ENCODE results near the gene ASXL1. TPM values are rescaled to one million over a fixed set of nuclear protein-coding genes. Genes with fewer than 3 reads are reported as not detected.

ASXL1 gene
- total and polyA plus RNA-seq, 2 experiments from 2014 or later, result 10.4 to 29.0 TPM

- TF ChIP-seq EZH2phosphoT487 (IDR thresholded peaks at IDR 0.05; ENCODE audit: unreplicated experiment), result no peak
- no peak for TF ChIP-seq EZH2 (IDR thresholded peaks at IDR 0.05; ENCODE audit: low read depth, unreplicated experiment)
- no peak for TF ChIP-seq JUNB (IDR thresholded peaks at IDR 0.05; ENCODE audit: unreplicated experiment)
- no peak for TF ChIP-seq STAT1 (IDR thresholded peaks at IDR 0.05; ENCODE audit: unreplicated experiment)
- no peak for TF ChIP-seq CTCF (conservative IDR thresholded peaks at IDR 0.05; ENCODE audit: low read depth in 2 of 2)
- no peak for TF ChIP-seq ETS1 (IDR thresholded peaks at IDR 0.05)
Observed at GRCh38 chr20:32352121-32352720, 5.9 kb upstream of the ASXL1 start (continued).

- Mint-ChIP-seq H3K27me3 (ENCODE audit: insufficient read depth, low read depth, poor library complexity) (peaks cover 14% of the 10 kb centered on the region), H3K4me3 (no peak overlapping the region), H3K4me1 (peaks cover 5% of the 10 kb centered on the region; the same call in 2 of the 3 replicates), H3K27ac (no peak overlapping the region), H3K36me3 (ENCODE audit: low read depth) (no peaks in the 10 kb centered on the region), H3K9me3 (no peaks in the 10 kb centered on the region)
- no peaks in the 10 kb centered on the region for H3K79me2 ChIP-seq (replicated peaks; ENCODE audit: insufficient read depth)
- DNase-seq (ENCODE audit: low spot score) (no peak), ATAC-seq (no peak)
- no peaks in the 10 kb centered on the region for H3K36me3 ChIP-seq (ENCODE audit: insufficient read depth)
- H3F3A ChIP-seq (replicated peaks; ENCODE audit: low read depth), result 0 out of 2 replicates have a peak, but pooled peaks cover 9% of the 10 kb centered on the region
- H3K9me2 ChIP-seq (ENCODE audit: insufficient read depth), result no peaks in the 10 kb centered on the region
- H3K4me1 ChIP-seq (ENCODE audit: insufficient read depth), result peaks cover 8% of the 10 kb centered on the region
- no peak overlapping the region for H3K4me2 ChIP-seq
- peaks cover 24% of the 10 kb centered on the region for H3K27me3 ChIP-seq (ENCODE audit: insufficient read depth)
- H2AFZ ChIP-seq, result no peak overlapping the region
- H3K4me3 ChIP-seq, result no peak overlapping the region
- H4K20me1 ChIP-seq (replicated peaks; ENCODE audit: insufficient read depth), result peaks cover 9% of the 10 kb centered on the region; the same call in 1 of the 2 replicates
- no peak overlapping the region for H3K27ac ChIP-seq (ENCODE audit: low read depth)
- TF ChIP-seq NANOG (IDR thresholded peaks at IDR 0.05; ENCODE audit: borderline replicate concordance) (no peak), ZNF462 (CRISPR knock-in tag; IDR thresholded peaks at IDR 0.05) (no peak), CTCF (conservative IDR thresholded peaks at IDR 0.05; ENCODE audit: low read depth in 2 of 2) (no peak), EZH2phosphoT487 (IDR thresholded peaks at IDR 0.05; ENCODE audit: unreplicated experiment) (no peak), CREB1 (CRISPR knock-in tag; IDR thresholded peaks at IDR 0.05; ENCODE audit: low read depth) (no peak), ETS1 (IDR thresholded peaks at IDR 0.05) (no peak), ZNF114 (CRISPR knock-in tag; IDR thresholded peaks at IDR 0.05) (no peak)
Observed at GRCh38 chr20:32353848-32354496, 4.2 kb upstream of the ASXL1 start.

Measured in GM23338 (cell line).